Measurements from ENCODE around the gene TDRD1.
A peak's percentile ranks its signal among the peaks of the same experiment; 100 is the strongest.
"Not testable (repeated sequence)": the region's sequence is repeated elsewhere in the genome, so short reads cannot be mapped to it uniquely, and the experiment has no call there.

Gene TDRD1

GRCh38 chr10:114179148-114179547 is at the start of gene TDRD1:
TSS of gene TDRD1 (plus strand) at chr10:114179353. CDS start at chr10:114187832, 8,479 bp downstream.
- Histone ChIP-seq H3K36me3 (no peaks in the 10 kb centered on the region), H3K27me3 (no peaks in the 10 kb centered on the region), H3K4me2 (no peak within 1 kb of the TSS), H3K27ac (no peak within 1 kb of the TSS), H4K20me1 (no peaks in the 10 kb centered on the region), H3K9me3 (replicated peaks in 1 of 11) (no peaks in the 10 kb centered on the region), H3K4me3 (no peak within 1 kb of the TSS), H3K4me1 (peaks cover 0 to 24% (median 17%) of the 10 kb centered on the region in 10 experiments; a peak in 16 of 20 replicates), H3K9ac (no peak within 1 kb of the TSS)
- no peak for TF ChIP-seq Cebpa-rat (IDR thresholded peaks at IDR 0.05)

- Histone ChIP-seq H3K4me1 (peaks cover 0 to 13% (median 8%) of the 10 kb centered on the region in 10 experiments; a peak in 14 of 20 replicates), H3K9ac (no peak overlapping the region), H3K9me3 (replicated peaks in 1 of 11) (no peaks in the 10 kb centered on the region), H3K4me2 (peak overlapping the region in 6 of 11 experiments; percentile 9 to 36 (median 20); a peak in 6 of 22 replicates), H3K27me3 (no peaks in the 10 kb centered on the region), H3K27ac (no peak overlapping the region), H3K36me3 (peaks cover 48 to 92% (median 86%) of the 10 kb centered on the region in 11 experiments), H4K20me1 (no peaks in the 10 kb centered on the region), H3K4me3 (no peak overlapping the region)
- no peak for TF ChIP-seq Cebpa-rat (IDR thresholded peaks at IDR 0.05)
These were observed 48.1 kb upstream of the TDRD1 start for GRCh38 chr10:114131094-114131493.

- Histone ChIP-seq H3K27me3 (no peaks in the 10 kb centered on the region), H3K4me1 (peaks cover 0 to 13% (median 8%) of the 10 kb centered on the region in 10 experiments; a peak in 14 of 20 replicates), H3K9me3 (replicated peaks in 1 of 11) (no peaks in the 10 kb centered on the region), H3K4me2 (no peak overlapping the region), H4K20me1 (no peaks in the 10 kb centered on the region), H3K27ac (no peak overlapping the region), H3K36me3 (peaks cover 32 to 82% (median 62%) of the 10 kb centered on the region in 11 experiments), H3K4me3 (no peak overlapping the region), H3K9ac (no peak overlapping the region)
- no peak for TF ChIP-seq Cebpa-rat (IDR thresholded peaks at IDR 0.05)
These were observed 43.7 kb upstream of the TDRD1 start for GRCh38 chr10:114135476-114135875.

- Histone ChIP-seq H3K4me3 (no peak overlapping the region), H3K27me3 (no peaks in the 10 kb centered on the region), H3K27ac (no peak overlapping the region), H3K9ac (no peak overlapping the region), H4K20me1 (no peaks in the 10 kb centered on the region), H3K4me2 (no peak overlapping the region), H3K9me3 (replicated peaks in 1 of 11) (no peaks in the 10 kb centered on the region), H3K4me1 (peaks cover 0 to 5% (median 0%) of the 10 kb centered on the region in 10 experiments; a peak in 2 of 20 replicates), H3K36me3 (peaks cover 49 to 91% (median 68%) of the 10 kb centered on the region in 11 experiments)
- TF ChIP-seq Cebpa-rat (IDR thresholded peaks at IDR 0.05): no peak
These were observed 40.6 kb upstream of the TDRD1 start for GRCh38 chr10:114138581-114138980.

GRCh38 chr10:114140036-114140435 is 39.1 kb upstream of the TDRD1 start:
- H3K4me3 ChIP-seq: no peak overlapping the region
- H3K27ac ChIP-seq: no peak overlapping the region
- no peaks in the 10 kb centered on the region for H3K27me3 ChIP-seq
- H3K4me1 ChIP-seq: peaks cover 0 to 5% (median 0%) of the 10 kb centered on the region in 10 experiments; a peak in 2 of 20 replicates
- H4K20me1 ChIP-seq: no peaks in the 10 kb centered on the region
- no peak overlapping the region for H3K4me2 ChIP-seq
- peaks cover 40 to 90% (median 62%) of the 10 kb centered on the region in 11 experiments for H3K36me3 ChIP-seq
- no peak overlapping the region for H3K9ac ChIP-seq
- no peak for TF ChIP-seq Cebpa-rat (IDR thresholded peaks at IDR 0.05)
- H3K9me3 ChIP-seq (replicated peaks in 1 of 11): no peaks in the 10 kb centered on the region

- H3K4me2 ChIP-seq; H3K27ac ChIP-seq; H3K9ac ChIP-seq; H3K27me3 ChIP-seq; H4K20me1 ChIP-seq; H3K4me1 ChIP-seq; H3K4me3 ChIP-seq; H3K9me3 ChIP-seq (replicated peaks in 1 of 11): not testable (repeated sequence)
- peaks cover 36 to 89% (median 58%) of the 10 kb centered on the region in 11 experiments for H3K36me3 ChIP-seq
These were observed 38.3 kb upstream of the TDRD1 start for GRCh38 chr10:114140827-114141226.

- Histone ChIP-seq H4K20me1 (no peaks in the 10 kb centered on the region), H3K4me2 (no peak overlapping the region), H3K9ac (no peak overlapping the region), H3K4me1 (peaks cover 0 to 5% (median 0%) of the 10 kb centered on the region in 10 experiments; a peak in 2 of 20 replicates), H3K4me3 (no peak overlapping the region), H3K9me3 (replicated peaks in 1 of 11) (no peaks in the 10 kb centered on the region), H3K36me3 (peaks cover 33 to 87% (median 53%) of the 10 kb centered on the region in 11 experiments), H3K27ac (no peak overlapping the region), H3K27me3 (no peaks in the 10 kb centered on the region)
- no peak for TF ChIP-seq Cebpa-rat (IDR thresholded peaks at IDR 0.05)
These were observed 37.1 kb upstream of the TDRD1 start for GRCh38 chr10:114142018-114142417.

GRCh38 chr10:114143160-114143559 is 36.0 kb upstream of the TDRD1 start:
- H3K27me3 ChIP-seq: no peaks in the 10 kb centered on the region
- no peak overlapping the region for H3K9ac ChIP-seq
- TF ChIP-seq Cebpa-rat (IDR thresholded peaks at IDR 0.05): no peak
- H3K27ac ChIP-seq: no peak overlapping the region
- H4K20me1 ChIP-seq: no peaks in the 10 kb centered on the region; a peak in 1 of 22 replicates
- peaks cover 0 to 5% (median 0%) of the 10 kb centered on the region in 10 experiments; a peak in 2 of 20 replicates for H3K4me1 ChIP-seq
- H3K4me2 ChIP-seq: no peak overlapping the region
- no peak overlapping the region for H3K4me3 ChIP-seq
- H3K36me3 ChIP-seq: peaks cover 36 to 89% (median 58%) of the 10 kb centered on the region in 11 experiments
- H3K9me3 ChIP-seq (replicated peaks in 1 of 11): peaks cover 0 to 7% (median 0%) of the 10 kb centered on the region in 11 experiments; a peak in 3 of 22 replicates

- H3K36me3 ChIP-seq: peaks cover 44 to 94% (median 72%) of the 10 kb centered on the region in 11 experiments
- not testable (repeated sequence) for H3K27me3 ChIP-seq; H3K4me1 ChIP-seq; H3K4me2 ChIP-seq; H3K9ac ChIP-seq; H3K4me3 ChIP-seq; H3K27ac ChIP-seq; H3K9me3 ChIP-seq (replicated peaks in 1 of 11); H4K20me1 ChIP-seq
These were observed 29.7 kb upstream of the TDRD1 start for GRCh38 chr10:114149476-114149875.

GRCh38 chr10:114151486-114151885 is 27.7 kb upstream of the TDRD1 start:
- Histone ChIP-seq H3K27ac (no peak overlapping the region), H3K4me3 (no peak overlapping the region), H3K9me3 (replicated peaks in 1 of 11) (peaks cover 0 to 7% (median 0%) of the 10 kb centered on the region in 11 experiments; a peak in 4 of 22 replicates), H3K27me3 (no peaks in the 10 kb centered on the region), H3K4me2 (no peak overlapping the region), H3K36me3 (peaks cover 47 to 97% (median 74%) of the 10 kb centered on the region in 11 experiments), H4K20me1 (no peaks in the 10 kb centered on the region; a peak in 2 of 22 replicates), H3K9ac (no peak overlapping the region), H3K4me1 (no peaks in the 10 kb centered on the region)
- no peak for TF ChIP-seq Cebpa-rat (IDR thresholded peaks at IDR 0.05)
